ENCODE results near the gene RASGRP1. TPM values are rescaled to one million over a fixed set of nuclear protein-coding genes. Genes with fewer than 3 reads are reported as not detected.

Gene RASGRP1
- total RNA-seq, 4 donors from 2014 or later, result 0.22 to 2.1 (median 1.3) TPM

DNA sequence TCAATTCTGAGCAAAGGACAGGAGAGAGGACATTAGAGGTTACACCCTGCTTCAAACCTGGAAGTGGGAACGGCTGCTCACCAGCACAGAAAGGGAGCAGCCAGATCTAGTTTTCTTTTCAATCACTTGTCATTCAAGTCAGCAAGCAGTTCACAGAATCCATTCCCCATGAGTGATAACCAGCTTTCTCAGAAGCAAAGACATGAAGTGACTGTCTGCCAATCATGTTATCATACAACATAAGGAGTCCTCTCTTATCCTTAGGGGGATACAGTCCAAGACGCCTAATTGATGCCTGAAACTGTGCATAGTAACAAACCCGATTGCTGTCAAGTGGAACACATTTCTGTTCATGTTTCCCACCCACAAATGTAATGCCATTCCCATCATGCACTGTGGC lies 56.0 kb downstream of the RASGRP1 start:
- TF ChIP-seq, protein P1, sequence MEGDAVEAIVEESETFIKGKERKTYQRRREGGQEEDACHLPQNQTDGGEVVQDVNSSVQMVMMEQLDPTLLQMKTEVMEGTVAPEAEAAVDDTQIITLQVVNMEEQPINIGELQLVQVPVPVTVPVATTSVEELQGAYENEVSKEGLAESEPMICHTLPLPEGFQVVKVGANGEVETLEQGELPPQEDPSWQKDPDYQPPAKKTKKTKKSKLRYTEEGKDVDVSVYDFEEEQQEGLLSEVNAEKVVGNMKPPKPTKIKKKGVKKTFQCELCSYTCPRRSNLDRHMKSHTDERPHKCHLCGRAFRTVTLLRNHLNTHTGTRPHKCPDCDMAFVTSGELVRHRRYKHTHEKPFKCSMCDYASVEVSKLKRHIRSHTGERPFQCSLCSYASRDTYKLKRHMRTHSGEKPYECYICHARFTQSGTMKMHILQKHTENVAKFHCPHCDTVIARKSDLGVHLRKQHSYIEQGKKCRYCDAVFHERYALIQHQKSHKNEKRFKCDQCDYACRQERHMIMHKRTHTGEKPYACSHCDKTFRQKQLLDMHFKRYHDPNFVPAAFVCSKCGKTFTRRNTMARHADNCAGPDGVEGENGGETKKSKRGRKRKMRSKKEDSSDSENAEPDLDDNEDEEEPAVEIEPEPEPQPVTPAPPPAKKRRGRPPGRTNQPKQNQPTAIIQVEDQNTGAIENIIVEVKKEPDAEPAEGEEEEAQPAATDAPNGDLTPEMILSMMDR (IDR thresholded peaks at IDR 0.05), result no peak
- no peak for TF ChIP-seq POLR2A (IDR thresholded peaks at IDR 0.05)
- TF ChIP-seq EP300 (IDR thresholded peaks at IDR 0.05), result no peak

DNA sequence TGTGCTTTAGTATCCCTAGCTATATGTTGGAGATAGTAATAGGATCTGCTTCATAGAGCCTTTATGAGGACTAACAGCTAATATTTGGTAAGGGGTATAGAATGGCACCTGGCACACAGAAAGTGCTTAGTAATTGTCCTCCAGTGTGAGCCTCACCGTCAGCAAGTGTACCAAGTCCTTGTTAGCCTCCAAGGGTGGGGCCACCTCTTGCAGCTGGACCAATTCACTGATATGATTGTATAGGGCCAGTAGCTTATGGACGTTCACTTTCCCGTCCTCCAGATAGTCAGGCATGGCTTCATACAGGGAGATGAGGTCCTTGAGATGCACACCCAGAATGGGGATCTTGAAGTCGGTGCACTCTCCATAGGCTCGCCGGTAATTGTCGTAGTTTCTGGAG lies 57.0 kb downstream of the RASGRP1 start:
- H3K36me3 ChIP-seq, result no peaks in the 10 kb centered on the region
- no peaks in the 10 kb centered on the region for H3K9me3 ChIP-seq
- no peak for TF ChIP-seq EP300 (IDR thresholded peaks at IDR 0.05)
- TF ChIP-seq, protein P1 (IDR thresholded peaks at IDR 0.05), result no peak
- TF ChIP-seq POLR2A (IDR thresholded peaks at IDR 0.05), result no peak
- 90 to 91% methylated on average over 7 of the region's 7 CpGs for WGBS, 2 donors
- no peak for DNase-seq (ENCODE audit: low spot score in 2 of 2)
- H3K4me3 ChIP-seq, result no peak overlapping the region
- no peak overlapping the region for H3K27ac ChIP-seq
- no peaks in the 10 kb centered on the region for H3K4me1 ChIP-seq
- peaks cover 0 to 3% of the 10 kb centered on the region in 2 donors for H3K27me3 ChIP-seq

More for the DNA sequence above, 56.0 kb downstream of the RASGRP1 start:
- Histone ChIP-seq H3K27ac (no peak overlapping the region), H3K27me3 (peaks cover 0 to 7% of the 10 kb centered on the region in 2 donors), H3K4me3 (no peak overlapping the region), H3K4me1 (no peaks in the 10 kb centered on the region), H3K36me3 (no peaks in the 10 kb centered on the region), H3K9me3 (no peaks in the 10 kb centered on the region)
- DNase-seq (ENCODE audit: low spot score in 2 of 2), result no peak
- WGBS, 2 donors, result 55 to 64% methylated on average over 3 of the region's 3 CpGs

- no peaks in the 10 kb centered on the region for H3K36me3 ChIP-seq
- no peaks in the 10 kb centered on the region for H3K4me1 ChIP-seq
- no peaks in the 10 kb centered on the region for H3K9me3 ChIP-seq
- DNase-seq (ENCODE audit: low spot score in 2 of 2), result no peak
- TF ChIP-seq EP300 (IDR thresholded peaks at IDR 0.05) (no peak), POLR2A (IDR thresholded peaks at IDR 0.05) (no peak)
- TF ChIP-seq, protein P1 (IDR thresholded peaks at IDR 0.05), result no peak
- no peak overlapping the region for H3K4me3 ChIP-seq
- peaks cover 0 to 3% of the 10 kb centered on the region in 2 donors for H3K27me3 ChIP-seq
- no peak overlapping the region for H3K27ac ChIP-seq
- 59 to 72% methylated on average over 4 of the region's 4 CpGs for WGBS, 2 donors
These were observed 57.6 kb downstream of the RASGRP1 start for GRCh38 chr15:38506997-38507396.

DNA sequence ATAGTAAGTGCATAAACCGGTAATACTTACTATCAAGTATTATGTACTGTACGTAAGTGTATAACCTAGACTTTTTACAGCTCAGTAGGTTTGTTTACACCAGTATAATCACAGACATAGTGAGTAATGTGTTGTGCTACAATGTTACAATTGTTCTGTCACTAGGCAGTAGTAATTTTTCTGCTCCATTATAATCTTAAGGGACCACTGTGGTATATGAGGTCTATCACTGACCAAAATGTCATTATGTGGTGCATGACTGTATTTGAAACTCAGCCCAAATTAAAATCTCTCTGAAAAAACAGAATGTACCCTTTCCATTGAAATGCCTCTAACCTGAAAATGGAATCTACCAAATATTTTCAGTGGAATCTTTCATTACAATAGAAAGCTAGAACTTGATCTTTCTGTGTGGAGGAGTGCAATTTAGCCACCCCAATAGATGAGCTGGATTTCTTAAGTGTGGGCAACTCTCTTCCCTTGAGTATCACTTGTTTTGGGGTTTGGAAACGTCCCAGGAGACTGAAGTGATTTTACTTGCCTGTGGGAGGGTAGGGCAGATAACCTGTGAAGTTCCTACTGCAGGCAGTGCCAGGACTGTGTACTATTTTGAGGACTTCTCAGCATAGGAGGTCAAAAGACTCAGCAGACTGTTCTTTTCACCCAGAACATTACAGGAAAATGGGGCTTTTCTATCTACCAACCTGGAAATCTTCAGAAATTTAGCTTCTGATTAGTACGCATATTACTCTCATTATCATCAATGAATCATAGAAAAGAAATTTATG lies 59.7 kb downstream of the RASGRP1 start:
- WGBS, 2 donors, result 79 to 88% methylated on average over 4 of the region's 4 CpGs

DNA sequence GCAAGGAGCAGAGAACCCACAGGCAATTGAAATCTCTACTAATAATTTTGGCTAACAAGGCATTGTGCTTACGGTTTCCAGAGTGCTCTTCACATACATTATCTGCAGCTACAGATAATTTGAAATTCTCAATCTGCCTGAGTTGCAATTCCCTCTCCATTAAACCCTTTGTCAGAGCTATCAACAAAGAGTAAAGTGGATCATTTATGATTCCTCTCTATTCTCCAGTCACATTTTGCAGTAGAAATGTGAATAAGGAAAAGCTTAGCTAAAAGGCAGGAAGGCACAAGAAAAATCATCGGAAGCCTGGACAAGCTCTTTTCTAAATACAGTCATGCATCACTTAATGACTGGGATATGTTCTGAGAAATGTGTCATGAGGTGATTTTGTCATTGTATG lies 61.1 kb downstream of the RASGRP1 start:
- TF ChIP-seq EP300 (IDR thresholded peaks at IDR 0.05), result no peak
- TF ChIP-seq POLR2A (IDR thresholded peaks at IDR 0.05), result no peak
- TF ChIP-seq, protein P1 (IDR thresholded peaks at IDR 0.05), result no peak
- H3K27me3 ChIP-seq, result no peaks in the 10 kb centered on the region
- H3K4me1 ChIP-seq, result no peaks in the 10 kb centered on the region
- H3K9me3 ChIP-seq, result no peaks in the 10 kb centered on the region
- 87 to 90% methylated on average over 2 of the region's 2 CpGs for WGBS, 2 donors
- no peak overlapping the region for H3K4me3 ChIP-seq
- H3K36me3 ChIP-seq, result no peaks in the 10 kb centered on the region
- H3K27ac ChIP-seq, result no peak overlapping the region
- DNase-seq (ENCODE audit: low spot score in 2 of 2), result no peak

More for the DNA sequence above, 59.7 kb downstream of the RASGRP1 start:
- H3K27me3 ChIP-seq, result peaks cover 0 to 2% of the 10 kb centered on the region in 2 donors
- H3K9me3 ChIP-seq, result no peaks in the 10 kb centered on the region
- no peak for DNase-seq (ENCODE audit: low spot score in 2 of 2)
- H3K27ac ChIP-seq, result no peak overlapping the region
- no peak overlapping the region for H3K4me3 ChIP-seq
- no peaks in the 10 kb centered on the region for H3K36me3 ChIP-seq
- no peaks in the 10 kb centered on the region for H3K4me1 ChIP-seq
- TF ChIP-seq, protein P1 (IDR thresholded peaks at IDR 0.05), result no peak
- TF ChIP-seq POLR2A (IDR thresholded peaks at IDR 0.05) (no peak), EP300 (IDR thresholded peaks at IDR 0.05) (no peak)

Data from tibial nerve (tissue), 4 donors.